Measurements from ENCODE around the gene ARMC9. TPM values are rescaled to one million over a fixed set of nuclear protein-coding genes. Genes with fewer than 3 reads are reported as not detected.

The ARMC9 gene
- total RNA-seq, 1 experiment from 2014 or later: 3.3 TPM

- Mint-ChIP-seq H3K36me3 (ENCODE audit: insufficient read depth, unreplicated experiment) (no peaks in the 10 kb centered on the region), H3K4me3 (ENCODE audit: unreplicated experiment) (no peak overlapping the region), H3K27ac (ENCODE audit: unreplicated experiment) (no peak overlapping the region), H3K9me3 (ENCODE audit: unreplicated experiment) (no peaks in the 10 kb centered on the region), H3K4me1 (ENCODE audit: low read depth, unreplicated experiment) (peaks cover 13% of the 10 kb centered on the region), H3K27me3 (ENCODE audit: insufficient read depth, unreplicated experiment) (no peaks in the 10 kb centered on the region)
- TF ChIP-seq, protein P1, sequence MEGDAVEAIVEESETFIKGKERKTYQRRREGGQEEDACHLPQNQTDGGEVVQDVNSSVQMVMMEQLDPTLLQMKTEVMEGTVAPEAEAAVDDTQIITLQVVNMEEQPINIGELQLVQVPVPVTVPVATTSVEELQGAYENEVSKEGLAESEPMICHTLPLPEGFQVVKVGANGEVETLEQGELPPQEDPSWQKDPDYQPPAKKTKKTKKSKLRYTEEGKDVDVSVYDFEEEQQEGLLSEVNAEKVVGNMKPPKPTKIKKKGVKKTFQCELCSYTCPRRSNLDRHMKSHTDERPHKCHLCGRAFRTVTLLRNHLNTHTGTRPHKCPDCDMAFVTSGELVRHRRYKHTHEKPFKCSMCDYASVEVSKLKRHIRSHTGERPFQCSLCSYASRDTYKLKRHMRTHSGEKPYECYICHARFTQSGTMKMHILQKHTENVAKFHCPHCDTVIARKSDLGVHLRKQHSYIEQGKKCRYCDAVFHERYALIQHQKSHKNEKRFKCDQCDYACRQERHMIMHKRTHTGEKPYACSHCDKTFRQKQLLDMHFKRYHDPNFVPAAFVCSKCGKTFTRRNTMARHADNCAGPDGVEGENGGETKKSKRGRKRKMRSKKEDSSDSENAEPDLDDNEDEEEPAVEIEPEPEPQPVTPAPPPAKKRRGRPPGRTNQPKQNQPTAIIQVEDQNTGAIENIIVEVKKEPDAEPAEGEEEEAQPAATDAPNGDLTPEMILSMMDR (IDR thresholded peaks at IDR 0.05; ENCODE audit: insufficient read depth in 1 of 2, low read depth in 1 of 2, low read length in 1 of 2, severe bottlenecking in 1 of 2, unreplicated experiment in 1 of 2): no peak
- no TSS peak for BruUV-seq (replicated peaks)
- Histone ChIP-seq H3K27me3 (replicated peaks; ENCODE audit: control insufficient read depth, insufficient read depth, low read length) (no peaks in the 10 kb centered on the region), H3K4me1 (peaks cover 11% of the 10 kb centered on the region), H3K36me3 (ENCODE audit: control insufficient read depth, insufficient read depth, low read length) (no peaks in the 10 kb centered on the region), H3K4me3 (ENCODE audit: low read depth, low read length) (no peak overlapping the region), H3K9me3 (no peaks in the 10 kb centered on the region)
- ChIA-PET CTCF (no interaction called here), POLR2A (no interaction called here)
- intact Hi-C loops (cut with micrococcal nuclease; ENCODE audit: unreplicated experiment): no loop called here
- no peak for DNase-seq
Measured at GRCh38 chr2:231359948-231360347, 161.5 kb downstream of the ARMC9 start.

DNA sequence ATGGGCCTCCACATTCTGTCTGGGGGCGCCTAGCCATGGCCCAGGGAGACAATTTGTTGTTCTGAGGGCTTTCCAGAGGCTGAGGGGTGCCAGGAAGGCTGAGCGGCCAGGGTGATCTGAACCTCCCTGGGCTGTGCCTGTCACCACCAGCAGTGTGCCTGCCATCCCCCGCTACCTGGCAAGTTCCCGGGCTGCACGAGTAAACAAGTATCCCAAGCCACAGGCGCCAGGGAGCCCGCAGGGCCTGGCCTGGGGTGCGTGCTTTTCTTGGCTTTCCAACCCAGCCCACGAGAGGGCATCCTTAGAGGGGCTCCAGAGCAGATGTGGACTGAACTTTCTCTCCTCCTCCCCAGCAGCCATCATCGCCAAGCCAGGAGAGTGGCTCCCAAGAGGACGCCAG, 162.0 kb downstream of the ARMC9 start:
- DNase-seq: no peak
- ChIA-PET CTCF (no interaction called here), POLR2A (no interaction called here)
- H3K27me3 Mint-ChIP-seq (ENCODE audit: insufficient read depth, unreplicated experiment): no peaks in the 10 kb centered on the region
- H3K4me3 ChIP-seq (ENCODE audit: low read depth, low read length): no peak overlapping the region
- no peaks in the 10 kb centered on the region for H3K36me3 Mint-ChIP-seq (ENCODE audit: insufficient read depth, unreplicated experiment)
- H3K27me3 ChIP-seq (replicated peaks; ENCODE audit: control insufficient read depth, insufficient read depth, low read length): no peaks in the 10 kb centered on the region
- TF ChIP-seq, protein P1 (IDR thresholded peaks at IDR 0.05; ENCODE audit: insufficient read depth in 1 of 2, low read depth in 1 of 2, low read length in 1 of 2, severe bottlenecking in 1 of 2, unreplicated experiment in 1 of 2): no peak
- intact Hi-C loops (cut with micrococcal nuclease; ENCODE audit: unreplicated experiment): no loop called here
- no peak overlapping the region for H3K27ac Mint-ChIP-seq (ENCODE audit: unreplicated experiment)
- H3K4me3 Mint-ChIP-seq (ENCODE audit: unreplicated experiment): no peak overlapping the region
- peaks cover 13% of the 10 kb centered on the region for H3K4me1 ChIP-seq
- H3K4me1 Mint-ChIP-seq (ENCODE audit: low read depth, unreplicated experiment): peaks cover 18% of the 10 kb centered on the region
- no peaks in the 10 kb centered on the region for H3K9me3 Mint-ChIP-seq (ENCODE audit: unreplicated experiment)
- no TSS peak for BruUV-seq (replicated peaks)
- no peaks in the 10 kb centered on the region for H3K36me3 ChIP-seq (ENCODE audit: control insufficient read depth, insufficient read depth, low read length)
- no peaks in the 10 kb centered on the region for H3K9me3 ChIP-seq

- no peaks in the 10 kb centered on the region for H3K9me3 ChIP-seq
- ChIA-PET POLR2A (no interaction called here), CTCF (no interaction called here)
- no peak for DNase-seq
- peaks cover 19% of the 10 kb centered on the region for H3K4me1 ChIP-seq
- no peaks in the 10 kb centered on the region for H3K36me3 ChIP-seq (ENCODE audit: control insufficient read depth, insufficient read depth, low read length)
- TF ChIP-seq, protein P1 (IDR thresholded peaks at IDR 0.05; ENCODE audit: insufficient read depth in 1 of 2, low read depth in 1 of 2, low read length in 1 of 2, severe bottlenecking in 1 of 2, unreplicated experiment in 1 of 2): no peak
- Mint-ChIP-seq H3K27me3 (ENCODE audit: insufficient read depth, unreplicated experiment) (no peaks in the 10 kb centered on the region), H3K27ac (ENCODE audit: unreplicated experiment) (no peak overlapping the region), H3K4me1 (ENCODE audit: low read depth, unreplicated experiment) (peaks cover 18% of the 10 kb centered on the region), H3K4me3 (ENCODE audit: unreplicated experiment) (no peak overlapping the region), H3K9me3 (ENCODE audit: unreplicated experiment) (no peaks in the 10 kb centered on the region), H3K36me3 (ENCODE audit: insufficient read depth, unreplicated experiment) (no peaks in the 10 kb centered on the region)
- H3K27me3 ChIP-seq (replicated peaks; ENCODE audit: control insufficient read depth, insufficient read depth, low read length): no peaks in the 10 kb centered on the region
- H3K4me3 ChIP-seq (ENCODE audit: low read depth, low read length): no peak overlapping the region
- intact Hi-C loops (cut with micrococcal nuclease; ENCODE audit: unreplicated experiment): no loop called here
- BruUV-seq (replicated peaks): no TSS peak
Measured at GRCh38 chr2:231360881-231361371, 162.5 kb downstream of the ARMC9 start.
